Sigmoid colon (tissue), 7 donors: ENCODE measurements around the gene RD3L. TPM values are rescaled to one million over a fixed set of nuclear protein-coding genes. Genes with fewer than 3 reads are reported as not detected.
A peak's percentile ranks its signal among the peaks of the same experiment; 100 is the strongest.

Experiments used
- DNase-seq: peaks from one replicate; pipeline ENCODE4 v3.0.0-alpha.2; 2019
- H3K27ac ChIP-seq, 4 donors: fragments of 200-600 bp; sonication (generic); one replicate each; pipeline ENCODE4 v1.5.1; 2016 to 2019; ENCODE audit warnings: mild to moderate bottlenecking in 1 of 4
- H3K27me3 ChIP-seq, 3 donors: fragments of 200-600 bp; sonication (generic); one replicate each; pipeline ENCODE4 v1.5.1; 2019; ENCODE audit warnings: mild to moderate bottlenecking in 1 of 3
- H3K36me3 ChIP-seq, 4 donors: fragments of 200-600 bp; sonication (generic); one replicate each; pipeline ENCODE4 v1.5.1; 2016 to 2019
- H3K4me1 ChIP-seq, 4 donors: fragments of 200-600 bp; sonication (generic); one replicate each; pipeline ENCODE4 v1.5.1; 2017 to 2019
- H3K4me3 ChIP-seq, 4 donors: fragments of 200-600 bp; sonication (generic); one replicate each; pipeline ENCODE4 v1.5.1; 2017 to 2019; ENCODE audit warnings: mild to moderate bottlenecking in 2 of 4, moderate library complexity in 1 of 4
- H3K9me3 ChIP-seq, 4 donors: fragments of 200-600 bp in 3 of 4; sonication (generic) in 3 of 4; one replicate each; pipeline versions ENCODE4 v1.5.1 to v1.6.1; 2013 to 2019
- EP300 ChIP-seq, 4 donors: sonication (generic); formaldehyde crosslinking; IDR thresholded peaks; one replicate each; pipeline ENCODE4 v1.6.1; 2017; ENCODE audit warnings: antibody characterized with exemption in 4 of 4
- POLR2A ChIP-seq, 2 donors: fragments of 450-650 bp; IDR thresholded peaks; one replicate each; pipeline ENCODE4 v1.6.1; 2016; ENCODE audit warnings: antibody characterized with exemption in 2 of 2, mild to moderate bottlenecking in 2 of 2, moderate library complexity in 2 of 2
- POLR2AphosphoS5 ChIP-seq, 4 donors: sonication (generic); formaldehyde crosslinking; IDR thresholded peaks; one replicate each; pipeline ENCODE4 v1.6.1; 2017; ENCODE audit warnings: antibody characterized with exemption in 4 of 4
- WGBS, 2 donors: extraction: QIAGEN DNeasy Blood & Tissue Kit; methylation state at CpG; one replicate each; pipeline ENCODE4 v1.1.7; 2013; 5-methylcytosine and 5-hydroxymethylcytosine counted together
- intact Hi-C: fragments of 100-400 bp; cut with DNase I; formaldehyde crosslinking; loops from one replicate; pipeline ENCODE4 v1.15.1; 2023
- polyA plus RNA-seq, 3 donors: library from polyadenylated mRNA; stranded (reverse); fragments of 200-250 nt; gene quantifications; one replicate each; pipeline ENCODE4 v1.2.3, GENCODE V29; 2013
- total RNA-seq, 4 donors: library from RNA; depleted of rRNA; stranded (reverse); fragments of >200 nt; gene quantifications; one replicate each; pipeline ENCODE4 v1.1.0, GENCODE V29; 2016
- TF ChIP-seq, protein P1 (sequence below), 4 experiments: fragments of 450-650 bp in 3 of 4; fragments of 200-600 bp in 1 of 4; IDR thresholded peaks; one replicate each; pipeline ENCODE4 v1.5.1; 2016 to 2019; ENCODE audit warnings: antibody characterized with exemption in 4 of 4, mild to moderate bottlenecking in 3 of 4, moderate library complexity in 2 of 4
- donor health status: healthy with polysubstance abuse.
- donor health status: Bipolar disorder and iron deficiency.
- donor health status: healthy.

The RD3L gene
- total and polyA plus RNA-seq, 7 donors, result not detected

- Histone ChIP-seq H3K9me3 (no peaks in the 10 kb centered on the region), H3K4me1 (peaks cover 0 to 5% (median 2%) of the 10 kb centered on the region in 4 donors)
- intact Hi-C loops, result no loop called here
Observed at GRCh38 chr14:103892247-103892646, 50.1 kb downstream of the RD3L start.

GRCh38 chr14:103891667-103892215, 50.6 kb downstream of the RD3L start:
- peaks cover 0 to under 1% (median 0%) of the 10 kb centered on the region in 4 donors for H3K4me1 ChIP-seq
- intact Hi-C loops, result no loop called here
- DNase-seq, result no peak
- no peak overlapping the region for H3K4me3 ChIP-seq
- no peak overlapping the region for H3K27ac ChIP-seq
- 87 to 92% methylated on average over 15 of the region's 15 CpGs for WGBS, 2 donors
- no peaks in the 10 kb centered on the region for H3K9me3 ChIP-seq
- no peaks in the 10 kb centered on the region for H3K27me3 ChIP-seq
- TF ChIP-seq POLR2A (IDR thresholded peaks at IDR 0.05), result no peak
- no peak for TF ChIP-seq EP300 (IDR thresholded peaks at IDR 0.05)
- TF ChIP-seq, protein P1, sequence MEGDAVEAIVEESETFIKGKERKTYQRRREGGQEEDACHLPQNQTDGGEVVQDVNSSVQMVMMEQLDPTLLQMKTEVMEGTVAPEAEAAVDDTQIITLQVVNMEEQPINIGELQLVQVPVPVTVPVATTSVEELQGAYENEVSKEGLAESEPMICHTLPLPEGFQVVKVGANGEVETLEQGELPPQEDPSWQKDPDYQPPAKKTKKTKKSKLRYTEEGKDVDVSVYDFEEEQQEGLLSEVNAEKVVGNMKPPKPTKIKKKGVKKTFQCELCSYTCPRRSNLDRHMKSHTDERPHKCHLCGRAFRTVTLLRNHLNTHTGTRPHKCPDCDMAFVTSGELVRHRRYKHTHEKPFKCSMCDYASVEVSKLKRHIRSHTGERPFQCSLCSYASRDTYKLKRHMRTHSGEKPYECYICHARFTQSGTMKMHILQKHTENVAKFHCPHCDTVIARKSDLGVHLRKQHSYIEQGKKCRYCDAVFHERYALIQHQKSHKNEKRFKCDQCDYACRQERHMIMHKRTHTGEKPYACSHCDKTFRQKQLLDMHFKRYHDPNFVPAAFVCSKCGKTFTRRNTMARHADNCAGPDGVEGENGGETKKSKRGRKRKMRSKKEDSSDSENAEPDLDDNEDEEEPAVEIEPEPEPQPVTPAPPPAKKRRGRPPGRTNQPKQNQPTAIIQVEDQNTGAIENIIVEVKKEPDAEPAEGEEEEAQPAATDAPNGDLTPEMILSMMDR (IDR thresholded peaks at IDR 0.05), result no peak
- TF ChIP-seq POLR2AphosphoS5 (IDR thresholded peaks at IDR 0.05), result no peak
- H3K36me3 ChIP-seq, result no peaks in the 10 kb centered on the region

More at GRCh38 chr14:103892247-103892646, 50.1 kb downstream of the RD3L start:
- H3K27me3 ChIP-seq, result no peaks in the 10 kb centered on the region
- TF ChIP-seq, protein P1 (IDR thresholded peaks at IDR 0.05), result no peak
- TF ChIP-seq POLR2AphosphoS5 (IDR thresholded peaks at IDR 0.05) (no peak), POLR2A (IDR thresholded peaks at IDR 0.05) (no peak), EP300 (IDR thresholded peaks at IDR 0.05) (no peak)
- WGBS, 2 donors, result 77 to 88% methylated on average over 8 of the region's 8 CpGs
- no peak for DNase-seq
- no peak overlapping the region for H3K4me3 ChIP-seq
- no peak overlapping the region for H3K27ac ChIP-seq
- H3K36me3 ChIP-seq, result no peaks in the 10 kb centered on the region

GRCh38 chr14:103890821-103891666, 51.3 kb downstream of the RD3L start:
- WGBS, 2 donors, result 70 to 81% methylated on average over 18 of the region's 18 CpGs
- Histone ChIP-seq H3K27ac (peak overlapping the region in 1 of 4 donors; percentile 32), H3K36me3 (no peaks in the 10 kb centered on the region), H3K27me3 (no peaks in the 10 kb centered on the region), H3K4me3 (no peak overlapping the region), H3K4me1 (no peaks in the 10 kb centered on the region), H3K9me3 (no peaks in the 10 kb centered on the region)
- no peak for DNase-seq
- no peak for TF ChIP-seq POLR2A (IDR thresholded peaks at IDR 0.05)
- TF ChIP-seq, protein P1 (IDR thresholded peaks at IDR 0.05), result no peak
- no peak for TF ChIP-seq POLR2AphosphoS5 (IDR thresholded peaks at IDR 0.05)
- no peak for TF ChIP-seq EP300 (IDR thresholded peaks at IDR 0.05)
- intact Hi-C loops, result no loop called here

Other genes with a start within 250 kb of the RD3L start
- gene XRCC3, start 227.1 kb downstream of the RD3L start, total RNA-seq, result 1 to 10 TPM; 1.8 to 7.5 (median 2.0) TPM
- gene XRCC3, start 227.1 kb downstream of the RD3L start, polyA plus RNA-seq, result 10 to 100 TPM in 1 of 3 donors, 1 to 10 TPM in 2; 3.6 to 15.7 (median 5.1) TPM
- gene ZFYVE21, start 226.7 kb downstream of the RD3L start, total RNA-seq, result 100 to 1,000 TPM in 1 of 4 donors, 10 to 100 TPM in 3; 84.2 to 106 (median 89.4) TPM
- 10 to 100 TPM; 41.7 to 90.1 (median 61.7) TPM for gene ZFYVE21, start 226.7 kb downstream of the RD3L start, polyA plus RNA-seq
- gene PPP1R13B, start 95.0 kb downstream of the RD3L start, total RNA-seq, result 10 to 100 TPM in 2 of 4 donors, 1 to 10 TPM in 2; 8.6 to 10.5 (median 10.1) TPM
- 10 to 100 TPM in 1 of 3 donors, 1 to 10 TPM in 2; 9.6 to 26.9 (median 9.9) TPM for gene PPP1R13B, start 95.0 kb downstream of the RD3L start, polyA plus RNA-seq
- gene TDRD9, start 14.1 kb downstream of the RD3L start, total RNA-seq, result 1 to 10 TPM in 2 of 4 donors, under 1 TPM in 2; 0.68 to 4.6 (median 2.0) TPM
- gene TDRD9, start 14.1 kb downstream of the RD3L start, polyA plus RNA-seq, result 1 to 10 TPM in 2 of 3 donors, under 1 TPM in 1; 0.58 to 1.2 (median 1.2) TPM
- gene ASPG, start 143.2 kb upstream of the RD3L start, total RNA-seq, result under 1 TPM in 3 of 4 donors, not detected in 1; 0.14 to 0.83 (median 0.36) TPM
- gene ASPG, start 143.2 kb upstream of the RD3L start, polyA plus RNA-seq, result 10 to 100 TPM in 1 of 3 donors, 1 to 10 TPM in 2; 6.2 to 24.6 (median 8.1) TPM
- 1 to 10 TPM; 1.3 to 2.7 (median 2.3) TPM for gene KIF26A, start 196.1 kb upstream of the RD3L start, total RNA-seq
- gene KIF26A, start 196.1 kb upstream of the RD3L start, polyA plus RNA-seq, result 1 to 10 TPM in 2 of 3 donors, under 1 TPM in 1; 0.60 to 4.2 (median 1.4) TPM